Measurements from ENCODE around the gene LRRC32. TPM values are rescaled to one million over a fixed set of nuclear protein-coding genes. Genes with fewer than 3 reads are reported as not detected.

LRRC32 gene
- total RNA-seq, 1 experiment from 2014 or later, result 0.46 TPM

DNA sequence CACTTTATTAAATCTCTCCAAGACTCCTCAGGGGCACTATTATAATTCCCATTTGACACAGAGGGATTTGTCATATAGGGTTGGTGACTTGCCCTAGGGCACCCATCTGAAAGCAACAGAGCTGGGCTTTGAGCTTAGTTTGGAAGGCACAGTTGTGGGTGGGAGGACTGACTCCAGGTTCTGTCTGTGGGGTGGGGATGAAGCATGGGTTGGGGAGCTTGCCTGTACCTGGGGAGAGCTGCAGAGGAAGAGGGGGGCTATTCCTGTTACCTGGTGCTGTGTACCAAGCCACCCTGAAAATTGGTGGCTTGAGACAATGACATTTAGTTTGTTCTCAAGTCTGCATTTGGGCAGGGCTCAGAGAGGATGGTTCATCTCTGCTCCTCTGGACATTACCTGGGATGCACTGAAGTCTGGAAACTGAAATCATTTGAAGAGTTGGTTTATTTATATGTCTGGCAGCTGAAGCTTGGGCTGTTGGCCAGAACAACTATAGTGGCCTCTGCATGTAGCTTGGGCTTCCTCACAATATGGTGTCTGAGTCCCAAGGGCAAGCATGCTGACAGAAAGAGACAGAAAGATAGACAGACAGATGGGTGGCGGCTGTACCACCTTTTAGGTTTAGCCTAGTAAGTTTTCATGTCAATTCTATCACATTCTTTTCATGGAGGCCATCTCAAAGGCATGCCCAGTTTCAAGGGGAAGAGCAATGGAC, 44.9 kb downstream of the LRRC32 start:
- Histone ChIP-seq H3K56ac (ENCODE audit: insufficient read length, low read depth, low read length) (no peak overlapping the region), H3K4me2 (ENCODE audit: insufficient read depth, insufficient read length, low read length) (no peak overlapping the region), H3K79me1 (ENCODE audit: insufficient read depth, low read depth, low read length, poor library complexity, severe bottlenecking) (no peaks in the 10 kb centered on the region), H2BK15ac (ENCODE audit: low read depth, low read length) (no peak overlapping the region), H4K5ac (ENCODE audit: insufficient read length, low read depth, low read length) (no peak overlapping the region), H3K27ac (ENCODE audit: insufficient read length, low read depth, low read length) (no peak overlapping the region), H2BK12ac (ENCODE audit: insufficient read length, low read depth, low read length) (no peak overlapping the region), H3K9me3 (ENCODE audit: control insufficient read depth, low read depth, low read length) (no peaks in the 10 kb centered on the region), H3K27me3 (ENCODE audit: insufficient read depth, low read length) (no peaks in the 10 kb centered on the region), H3K23ac (ENCODE audit: insufficient read length, low read depth, low read length) (no peak overlapping the region), H4K91ac (ENCODE audit: insufficient read length, low read depth, low read length) (no peak overlapping the region), H2BK5ac (ENCODE audit: insufficient read length, low read length) (no peak overlapping the region), H3K14ac (ENCODE audit: insufficient read depth, low read length) (no peak overlapping the region), H3K9ac (ENCODE audit: extremely low read depth, insufficient read length, low read length) (no peak overlapping the region), H2AK5ac (ENCODE audit: insufficient read length, low read length) (no peak overlapping the region), H2BK20ac (ENCODE audit: low read depth, low read length, poor library complexity, severe bottlenecking) (no peak overlapping the region), H3K18ac (ENCODE audit: insufficient read length, low read depth, low read length) (no peak overlapping the region), H2BK120ac (ENCODE audit: low read depth, low read length, poor library complexity, severe bottlenecking) (no peak overlapping the region), H4K20me1 (ENCODE audit: control insufficient read depth, insufficient read depth, insufficient read length) (no peaks in the 10 kb centered on the region), H3K4me1 (ENCODE audit: insufficient read depth, low read length) (no peaks in the 10 kb centered on the region), H3K4ac (ENCODE audit: low read depth, low read length) (no peak overlapping the region), H4K8ac (replicated peaks; ENCODE audit: insufficient read length, low read depth, low read length) (no peak overlapping the region), H2AFZ (ENCODE audit: low read length) (no peak overlapping the region), H3K23me2 (ENCODE audit: insufficient read length, low read depth, low read length, poor library complexity, severe bottlenecking) (no peaks in the 10 kb centered on the region), H3K79me2 (ENCODE audit: insufficient read depth, low read length) (no peaks in the 10 kb centered on the region), H3T11ph (ENCODE audit: low read length) (no peak overlapping the region)
- peaks cover 3% of the 10 kb centered on the region; the same call in 1 of the 2 replicates for H3K27me3 Mint-ChIP-seq (ENCODE audit: low read depth)
- peaks cover 22 to 27% of the 10 kb centered on the region in 2 experiments for H3K4me1 Mint-ChIP-seq
- WGBS (ENCODE audit: extremely low coverage, insufficient read length, low lambda C conversion rate), result no CpG with 5 or more reads among the region's 1 CpG
- TF ChIP-seq, protein P1, sequence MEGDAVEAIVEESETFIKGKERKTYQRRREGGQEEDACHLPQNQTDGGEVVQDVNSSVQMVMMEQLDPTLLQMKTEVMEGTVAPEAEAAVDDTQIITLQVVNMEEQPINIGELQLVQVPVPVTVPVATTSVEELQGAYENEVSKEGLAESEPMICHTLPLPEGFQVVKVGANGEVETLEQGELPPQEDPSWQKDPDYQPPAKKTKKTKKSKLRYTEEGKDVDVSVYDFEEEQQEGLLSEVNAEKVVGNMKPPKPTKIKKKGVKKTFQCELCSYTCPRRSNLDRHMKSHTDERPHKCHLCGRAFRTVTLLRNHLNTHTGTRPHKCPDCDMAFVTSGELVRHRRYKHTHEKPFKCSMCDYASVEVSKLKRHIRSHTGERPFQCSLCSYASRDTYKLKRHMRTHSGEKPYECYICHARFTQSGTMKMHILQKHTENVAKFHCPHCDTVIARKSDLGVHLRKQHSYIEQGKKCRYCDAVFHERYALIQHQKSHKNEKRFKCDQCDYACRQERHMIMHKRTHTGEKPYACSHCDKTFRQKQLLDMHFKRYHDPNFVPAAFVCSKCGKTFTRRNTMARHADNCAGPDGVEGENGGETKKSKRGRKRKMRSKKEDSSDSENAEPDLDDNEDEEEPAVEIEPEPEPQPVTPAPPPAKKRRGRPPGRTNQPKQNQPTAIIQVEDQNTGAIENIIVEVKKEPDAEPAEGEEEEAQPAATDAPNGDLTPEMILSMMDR (conservative IDR thresholded peaks at IDR 0.05), result no peak
- no peak for DNase-seq
- no peaks in the 10 kb centered on the region for H3K36me3 Mint-ChIP-seq (ENCODE audit: insufficient read depth in 1 of 3, low read depth in 3 of 3)
- no peak overlapping the region for H3K27ac Mint-ChIP-seq
- no peak overlapping the region for H3K4me3 Mint-ChIP-seq
- peaks cover 4 to 5% of the 10 kb centered on the region in 2 experiments; a peak in 4 of 5 replicates for H3K9me3 Mint-ChIP-seq

All from H9 (cell line).